Brain pericyte (primary cell): ENCODE results near the gene GBP5.
"Not testable (repeated sequence)": the region's sequence is repeated elsewhere in the genome, so short reads cannot be mapped to it uniquely, and the experiment has no call there.

Source experiments
- DNase-seq: peaks from one replicate; pipeline ENCODE4 v3.0.0-alpha.2; 2012; ENCODE audit warnings: low read depth, low spot score

The GBP5 gene

DNA sequence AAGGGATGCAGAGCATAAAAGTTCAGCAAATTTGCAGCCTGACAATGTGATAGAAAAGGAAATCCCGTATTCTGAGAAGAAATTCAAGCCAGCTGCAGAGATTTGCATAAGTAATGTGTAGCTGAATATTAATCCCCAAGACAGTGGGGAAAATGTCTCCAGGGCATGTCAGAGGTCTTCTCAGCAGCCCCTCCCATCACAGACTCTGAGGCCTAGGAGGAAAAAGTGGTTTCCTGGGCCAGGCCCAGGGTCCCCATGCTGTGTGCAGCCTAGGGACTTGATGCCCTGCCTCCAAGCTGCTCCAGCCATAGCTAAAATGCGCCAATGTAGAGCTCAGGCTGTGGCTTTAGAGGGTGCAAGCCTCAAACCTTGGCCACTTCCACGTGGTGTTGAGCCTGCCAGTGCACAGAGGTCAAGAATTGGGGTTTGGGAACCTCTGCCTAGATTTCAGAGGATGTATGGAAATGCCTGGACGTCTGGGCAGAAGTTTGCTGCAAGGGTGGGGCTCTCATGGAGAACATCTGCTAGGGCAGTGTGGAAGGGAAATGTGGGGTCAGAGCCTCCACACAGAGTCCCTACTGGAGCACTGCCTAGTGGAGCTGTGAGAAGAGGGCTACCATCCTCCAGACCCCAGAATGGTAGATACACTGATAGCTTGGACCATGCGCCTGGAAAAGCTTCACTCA lies 11.6 kb upstream of the GBP5 start:
- DNase-seq = not testable (repeated sequence)

DNA sequence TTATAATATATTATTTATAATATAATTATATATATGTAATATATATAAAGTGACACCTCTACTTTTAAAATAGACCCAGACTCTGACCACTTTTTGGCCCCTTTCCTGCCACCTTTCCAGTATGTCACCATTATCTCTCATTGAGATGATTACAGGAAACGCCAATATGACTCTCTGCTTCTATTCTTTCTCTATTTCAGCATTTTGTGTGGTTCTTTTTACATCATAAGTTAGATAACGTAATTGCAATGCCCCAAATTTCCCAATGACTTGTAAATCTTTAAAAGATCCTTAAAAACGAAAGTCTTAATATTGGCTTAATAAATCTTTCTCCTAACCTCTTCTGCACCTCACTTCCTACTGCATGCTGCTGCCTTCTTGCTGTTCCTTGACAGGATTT lies 8.1 kb upstream of the GBP5 start:
- no peak for DNase-seq

DNA sequence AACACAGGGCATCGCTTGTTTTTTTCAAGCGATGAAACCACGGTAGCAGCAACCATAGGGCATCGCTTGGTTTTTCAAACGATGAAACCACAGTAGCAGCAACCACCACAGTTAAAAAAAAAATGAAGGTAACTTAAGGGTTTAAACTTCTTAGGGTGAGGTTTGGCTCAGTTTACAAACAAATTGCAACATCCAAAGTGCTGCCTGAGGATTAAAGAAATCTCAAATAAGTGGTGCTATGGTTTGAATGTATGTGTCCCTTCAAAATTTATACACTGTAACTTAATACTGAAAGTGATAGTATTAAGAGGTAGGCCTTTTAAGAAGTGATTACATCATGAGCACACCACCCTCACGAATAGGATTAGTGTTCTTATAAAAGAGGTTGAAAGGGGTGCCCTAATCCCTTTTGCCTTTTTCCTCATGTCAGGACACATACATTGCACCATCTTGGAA lies 6.4 kb upstream of the GBP5 start:
- no peak for DNase-seq

DNA sequence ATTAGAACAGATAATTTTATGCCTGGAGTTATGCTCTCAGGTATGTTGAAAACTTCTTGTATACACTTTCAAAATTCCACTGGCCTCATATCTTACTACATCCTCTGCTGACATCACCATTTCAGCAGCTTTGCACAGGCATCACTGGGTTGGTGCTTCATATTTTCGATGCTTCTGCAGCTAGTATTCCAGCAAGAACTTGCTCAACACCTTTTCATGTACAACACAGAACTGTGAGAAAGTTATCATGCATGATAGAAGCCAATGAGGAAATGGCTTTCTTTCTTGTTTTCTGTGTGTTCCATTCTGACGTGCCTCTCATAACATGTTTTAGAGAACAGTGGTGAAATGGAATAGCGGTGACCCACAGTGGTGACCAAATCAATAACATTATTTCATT lies 5.1 kb upstream of the GBP5 start:
- DNase-seq = no peak

DNA sequence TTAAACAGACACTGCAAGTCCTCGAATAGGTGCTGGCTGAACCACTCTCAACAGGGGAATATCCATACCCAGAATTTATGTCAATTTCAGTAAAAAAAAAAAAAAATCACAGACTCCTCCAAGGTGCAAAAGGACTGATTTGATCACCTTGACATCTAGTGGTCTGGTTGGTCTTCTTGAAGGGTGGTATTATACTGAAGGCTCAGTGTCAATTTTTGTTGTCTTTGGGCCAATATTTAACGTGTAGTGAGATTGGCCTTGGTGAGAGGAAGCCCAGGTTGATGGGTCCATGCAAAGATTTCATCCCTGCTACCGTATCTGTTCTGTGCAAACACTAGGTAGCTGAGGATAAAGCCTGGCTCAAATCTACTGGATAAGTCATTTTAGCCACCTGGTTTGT lies 4.0 kb upstream of the GBP5 start:
- DNase-seq = no peak

DNA sequence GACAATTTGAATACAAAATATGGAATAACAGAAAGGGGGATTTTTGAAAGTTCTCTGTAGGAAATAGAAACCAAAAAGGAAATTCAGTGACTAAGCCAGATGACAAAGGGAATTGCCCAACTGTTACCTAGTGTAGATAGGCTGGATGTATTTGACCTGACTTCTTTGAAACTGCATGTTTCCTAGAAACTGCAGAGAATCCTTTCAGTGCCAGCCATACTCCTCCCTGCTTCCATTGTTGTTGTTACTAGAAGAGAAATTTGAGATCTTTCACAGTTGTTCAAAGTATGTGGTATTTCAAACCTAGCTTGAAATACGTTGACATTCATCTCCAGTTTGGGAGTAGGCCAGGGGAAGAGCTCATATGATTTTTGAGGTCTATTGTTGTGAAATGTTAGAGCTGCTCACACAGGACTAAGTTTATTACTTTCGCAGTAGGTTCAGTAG lies 1.8 kb upstream of the GBP5 start:
- no peak for DNase-seq

DNA sequence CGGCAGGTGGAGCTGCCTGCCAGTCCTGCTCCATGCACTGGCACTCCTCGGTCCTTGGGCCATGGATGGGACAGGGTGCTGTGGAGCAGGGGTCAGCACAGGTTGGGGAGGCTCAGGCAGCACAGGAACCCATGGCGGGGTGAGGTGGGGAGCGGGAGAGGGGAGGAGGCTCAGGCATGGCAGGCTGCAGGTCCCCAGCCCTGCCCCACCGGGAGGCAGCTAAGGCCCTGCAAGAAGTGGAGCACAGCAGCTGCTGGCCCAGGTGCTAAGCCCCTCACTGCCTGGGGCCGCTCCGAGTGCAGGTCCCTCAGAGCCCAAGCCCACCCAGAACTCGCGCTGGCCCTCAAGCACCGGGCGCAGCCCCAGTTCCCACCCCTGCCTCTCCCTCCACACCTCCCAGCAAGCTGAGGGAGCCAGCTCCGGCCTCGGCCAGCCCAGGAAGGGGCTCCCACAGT lies 691 bp upstream of the GBP5 start:
- no peak for DNase-seq

DNA sequence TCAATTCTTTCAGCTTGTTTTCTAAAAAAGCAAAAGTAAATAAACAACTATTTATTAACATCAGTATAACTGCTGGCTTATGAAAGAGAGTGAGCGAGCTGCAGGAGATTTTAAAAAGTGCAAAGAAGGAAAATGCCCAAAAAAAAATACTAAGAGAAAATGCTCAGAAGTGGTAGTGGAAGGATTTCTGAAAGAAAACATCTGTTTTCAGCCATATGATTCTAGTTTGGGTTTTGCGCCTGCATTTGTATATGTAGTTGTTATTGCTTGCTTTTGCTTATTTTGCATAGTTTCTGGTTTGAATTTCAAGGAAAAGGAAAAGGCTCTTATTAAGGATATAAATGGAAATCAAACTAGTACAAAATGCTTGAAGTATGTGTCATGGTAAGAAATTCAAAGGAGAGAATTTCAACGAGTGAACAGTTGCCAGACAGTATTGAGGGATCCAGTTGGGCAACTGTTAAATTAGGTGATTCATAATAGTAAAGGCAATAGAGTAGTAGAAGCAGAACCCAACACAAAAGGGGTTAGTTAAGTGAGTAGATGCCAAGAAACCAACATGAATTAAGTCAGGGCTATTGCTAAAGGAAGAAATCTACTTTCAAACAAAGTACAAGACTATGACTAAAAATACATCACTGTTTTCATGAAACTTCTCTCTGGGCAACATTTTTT lies 1.2 kb downstream of the GBP5 start:
- DNase-seq = no peak

DNA sequence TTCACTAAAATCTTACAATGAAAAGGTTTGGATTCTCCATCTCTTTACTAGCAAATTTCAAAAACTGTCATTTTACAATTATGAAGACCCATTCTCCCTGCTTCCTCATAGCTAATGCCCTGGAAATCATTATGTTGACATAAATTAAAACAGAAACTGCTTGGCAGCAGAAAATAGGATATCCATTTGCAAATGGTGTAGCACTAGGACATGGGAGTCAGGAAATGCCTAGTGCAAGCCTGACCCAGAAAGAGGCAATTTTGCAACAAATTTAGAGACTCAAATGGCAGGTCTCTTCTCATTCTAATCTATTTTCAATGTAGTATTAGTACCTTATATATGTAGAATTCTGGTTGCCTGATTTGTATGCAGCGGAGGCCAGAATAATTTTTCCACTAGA lies 2.2 kb downstream of the GBP5 start:
- no peak for DNase-seq

DNA sequence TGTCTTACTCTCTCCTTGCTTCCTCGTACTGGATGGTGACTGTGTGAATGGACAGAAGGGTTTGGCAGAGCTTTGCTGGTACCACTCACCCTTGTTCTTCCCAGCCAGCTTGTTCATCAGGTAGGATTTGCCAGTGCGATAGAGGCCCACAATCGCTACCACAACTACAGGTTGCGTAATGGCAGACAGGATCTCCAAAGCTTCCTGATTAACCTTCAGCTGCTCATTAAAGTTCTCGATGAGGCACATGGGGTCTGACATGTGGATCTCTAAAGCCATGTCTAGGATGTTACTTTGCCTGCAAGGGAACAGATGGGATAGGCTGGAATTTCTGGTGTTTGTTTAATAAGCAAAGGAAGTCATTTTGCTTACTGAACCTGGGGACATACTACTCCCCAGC lies 3.4 kb downstream of the GBP5 start:
- DNase-seq = no peak

DNA sequence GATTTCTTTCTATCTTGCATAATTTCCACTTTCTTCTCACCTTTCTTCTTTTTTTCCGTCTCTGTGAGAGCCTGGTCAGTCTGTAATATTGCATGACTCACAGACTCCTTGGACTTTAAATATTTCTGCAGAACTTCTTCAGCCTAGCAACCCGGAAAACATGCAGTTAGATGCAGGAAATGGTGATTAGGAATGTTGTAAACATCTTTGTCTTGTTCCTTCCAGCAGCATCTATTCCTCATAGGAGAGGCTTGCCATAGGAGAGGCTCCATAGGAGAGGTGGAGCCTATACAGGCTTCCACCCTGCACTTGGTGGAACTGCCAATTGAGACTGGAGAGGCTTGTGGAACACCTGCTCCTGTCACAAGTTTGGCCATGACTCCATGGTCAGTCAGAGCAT lies 10.0 kb downstream of the GBP5 start:
- DNase-seq = no peak

DNA sequence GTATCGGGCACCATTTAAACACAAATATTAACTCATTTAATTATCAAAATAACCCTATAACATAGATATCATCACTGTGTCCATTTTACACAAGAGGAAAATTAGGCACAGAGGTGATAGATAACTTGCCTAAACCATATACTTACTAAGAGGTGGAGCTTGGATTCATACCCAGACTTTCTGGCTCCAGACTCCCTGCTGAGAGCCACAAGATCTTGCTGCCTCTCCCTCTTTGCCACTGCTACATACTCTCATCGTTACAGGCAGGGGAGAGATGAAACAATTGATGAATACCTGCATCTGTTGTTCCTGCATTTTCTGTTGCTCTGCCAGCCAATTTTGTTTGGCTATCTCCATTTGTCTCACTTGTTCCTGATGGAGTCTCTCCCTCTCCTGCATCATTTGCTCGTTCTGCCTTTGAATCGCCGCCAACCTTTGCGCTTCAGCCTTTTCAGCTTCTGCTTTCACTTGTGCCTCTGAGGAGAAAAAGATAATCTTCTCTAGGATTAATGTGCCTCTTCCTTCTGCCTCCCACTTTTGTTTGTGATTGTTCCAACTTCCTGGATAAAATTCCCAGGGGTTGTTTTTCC lies 10.6 kb downstream of the GBP5 start:
- no peak for DNase-seq

DNA sequence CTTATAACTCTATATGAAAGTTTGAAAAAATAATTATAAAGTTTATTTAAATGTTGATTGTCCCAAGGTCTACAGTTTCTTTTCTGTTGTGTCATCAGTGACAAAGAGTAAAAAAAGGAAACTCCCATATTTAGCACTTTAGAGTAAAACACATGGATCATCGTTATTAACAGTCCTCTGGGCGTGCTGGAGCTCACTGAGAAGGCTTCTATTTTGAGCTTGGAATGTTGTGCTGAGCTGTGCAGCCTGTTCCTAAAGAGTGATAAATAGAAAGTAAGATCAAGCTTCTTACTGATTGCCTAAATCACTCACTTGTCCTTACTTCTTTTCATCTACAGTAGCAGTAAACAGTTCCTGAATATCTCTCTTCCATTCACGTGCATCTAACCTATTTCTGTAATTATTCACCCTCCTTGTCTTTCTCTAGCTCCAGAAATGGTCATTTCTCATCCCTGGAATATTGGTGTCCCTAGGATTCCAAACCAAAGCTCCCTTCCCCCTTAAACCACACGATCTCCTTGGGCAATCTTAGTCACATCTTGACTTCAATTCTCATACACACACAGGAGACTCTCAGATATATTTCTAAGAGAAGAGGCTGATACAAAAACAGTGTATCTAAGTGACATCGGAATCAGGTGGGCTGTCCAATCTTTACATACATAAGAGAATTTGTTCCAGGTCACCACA lies 11.9 kb downstream of the GBP5 start:
- DNase-seq = no peak

DNA sequence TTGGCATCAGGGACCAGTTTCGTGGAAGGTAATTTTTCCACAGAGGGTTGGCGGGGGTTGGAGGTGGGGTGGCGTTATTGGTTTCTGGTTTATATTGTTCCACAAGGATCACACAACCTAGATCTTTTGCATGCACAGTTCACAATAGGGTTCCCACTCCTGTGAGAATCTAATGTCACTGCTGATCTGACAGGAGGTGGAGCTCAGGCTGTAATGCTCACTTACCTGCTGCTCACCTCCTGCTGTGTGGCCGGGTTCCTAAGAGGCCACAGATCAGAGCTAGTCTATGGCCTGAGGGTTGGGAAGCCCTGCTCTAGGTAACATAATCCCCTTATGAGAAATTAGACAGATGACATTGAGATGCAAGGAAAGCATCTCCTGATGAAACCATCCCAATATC lies 12.6 kb downstream of the GBP5 start:
- DNase-seq = no peak

DNA sequence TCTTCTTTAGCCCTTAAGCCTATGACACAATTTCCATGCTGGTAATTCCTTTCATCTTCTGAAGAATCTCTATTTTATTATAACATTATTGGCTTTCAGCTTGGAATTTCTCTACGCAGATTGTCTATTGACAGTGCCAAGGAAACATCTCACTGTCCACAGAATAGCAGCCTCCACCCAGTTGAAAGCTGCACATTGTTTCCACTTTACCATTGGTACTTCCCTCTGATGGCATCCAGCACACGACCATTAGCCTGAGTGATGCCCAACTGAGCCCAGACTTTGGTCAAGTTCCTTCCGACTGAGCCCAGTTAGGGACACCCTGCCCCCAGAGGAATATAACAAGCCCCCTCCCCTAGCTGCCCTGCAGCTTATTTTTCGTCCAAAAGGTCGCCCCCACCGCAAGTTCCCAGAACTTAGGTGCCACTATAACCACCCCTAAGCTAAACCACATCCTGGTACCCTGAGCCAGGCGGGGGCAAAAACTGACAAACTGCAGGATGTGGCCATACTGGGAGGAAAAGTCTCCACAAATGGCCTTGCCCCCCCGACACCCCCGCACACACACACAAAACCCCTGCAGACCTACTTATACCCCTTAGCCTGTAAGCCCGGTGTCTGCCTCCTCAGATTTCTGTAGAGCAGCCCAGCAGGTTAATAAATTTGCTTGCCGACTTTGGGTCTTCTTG lies 13.2 kb downstream of the GBP5 start:
- DNase-seq = no peak

DNA sequence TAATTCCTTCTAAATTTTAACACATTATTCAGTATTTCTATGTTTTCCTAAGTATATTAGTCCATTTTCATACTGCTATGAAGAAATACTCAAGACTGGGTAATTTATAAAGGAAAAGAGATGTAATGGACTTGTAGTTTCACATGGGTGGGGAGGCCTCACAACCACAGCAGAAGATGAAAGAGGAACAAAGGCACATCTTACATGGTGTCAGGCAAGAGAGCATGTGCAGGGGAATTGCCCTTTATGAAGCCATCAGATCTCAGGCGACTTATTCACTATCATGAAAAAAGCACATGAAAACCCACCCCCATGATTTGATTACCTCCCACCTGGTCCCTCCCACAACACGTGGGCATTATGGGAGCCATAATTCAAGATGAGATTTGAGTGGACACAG lies 15.6 kb downstream of the GBP5 start:
- DNase-seq = no peak

DNA sequence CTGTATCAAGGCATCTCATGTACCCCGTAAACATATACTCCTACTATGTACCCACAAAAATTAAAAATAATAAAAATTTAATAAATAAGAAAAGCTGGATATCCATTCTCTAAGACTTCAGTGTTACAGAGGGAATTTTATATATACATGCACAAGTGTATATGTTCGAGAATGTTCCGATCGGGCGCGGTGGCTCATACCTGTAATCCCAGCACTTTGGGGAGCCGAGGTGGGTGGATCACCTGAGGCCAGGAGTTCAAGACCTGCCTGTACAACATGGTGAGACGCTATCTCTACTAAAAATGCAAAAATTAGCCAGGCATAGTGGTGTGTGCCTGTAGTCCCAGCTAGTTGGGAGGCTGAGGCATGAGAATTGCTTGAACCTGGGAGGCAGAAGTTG lies 17.1 kb downstream of the GBP5 start:
- not testable (repeated sequence) for DNase-seq

DNA sequence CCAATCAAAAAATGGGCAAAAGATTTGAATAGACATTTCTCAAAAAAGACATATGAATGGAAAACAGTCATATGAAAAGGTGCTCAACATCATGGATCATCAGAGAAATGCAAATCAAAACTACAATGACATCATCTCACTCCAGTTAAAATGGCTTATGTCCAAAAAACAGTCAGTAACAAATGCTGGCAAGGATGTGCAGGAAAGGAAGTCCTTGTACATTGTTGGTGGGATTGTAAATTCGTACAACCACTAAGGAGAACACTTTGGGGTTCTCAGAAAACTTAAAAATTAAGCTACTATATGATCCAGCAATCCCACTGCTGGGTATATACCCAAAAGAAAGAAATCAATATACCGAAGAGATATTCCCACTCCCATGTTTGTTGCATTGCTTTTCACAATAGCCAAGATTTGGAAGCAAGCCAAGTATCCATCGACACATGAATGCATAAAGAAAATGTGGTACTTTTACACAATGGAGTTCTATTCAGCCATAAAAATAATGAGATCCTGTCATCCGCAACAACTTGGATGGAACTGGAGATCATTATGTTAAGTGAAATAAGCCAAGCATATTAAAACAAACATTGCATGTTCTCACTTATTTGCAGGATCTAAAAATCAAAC lies 17.9 kb downstream of the GBP5 start:
- no peak for DNase-seq

DNA sequence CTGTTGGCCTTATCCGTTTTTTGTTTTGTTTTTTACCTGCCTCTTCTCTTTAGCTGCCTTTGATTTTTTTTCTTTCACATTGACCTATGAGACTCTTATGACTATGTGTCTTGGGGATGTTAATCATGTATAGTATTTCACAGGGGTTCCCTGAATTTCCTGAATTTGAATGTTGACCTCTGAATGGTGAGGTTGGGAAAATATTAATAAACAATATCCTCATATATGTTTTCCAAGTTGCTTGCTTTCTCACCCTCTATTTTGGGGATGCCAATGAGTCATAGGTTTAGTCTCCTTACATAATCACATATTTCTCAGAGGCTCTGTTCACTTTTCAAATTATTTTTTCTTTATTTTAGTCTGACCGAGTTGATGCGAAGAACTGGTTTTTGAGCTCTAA lies 29.6 kb downstream of the GBP5 start:
- no peak for DNase-seq
